ENCODE data around the gene FOXL3.

FOXL3 gene

GRCh38 chr7:260441-261281 is 29.3 kb upstream of the FOXL3 start:
- no peak for TF ChIP-seq MAX (IDR thresholded peaks at IDR 0.05)
- no peak for TF ChIP-seq TEAD4 (IDR thresholded peaks at IDR 0.05)
- TF ChIP-seq NFIC (IDR thresholded peaks at IDR 0.05): no peak
- TF ChIP-seq CEBPB (IDR thresholded peaks at IDR 0.05): no peak
- TF ChIP-seq EP300 (IDR thresholded peaks at IDR 0.05; ENCODE audit: borderline replicate concordance): no peak
- TF ChIP-seq ZBTB7A (IDR thresholded peaks at IDR 0.05; ENCODE audit: low read depth): no peak
- TF ChIP-seq RAD21 (IDR thresholded peaks at IDR 0.05; ENCODE audit: low read depth): no peak
- TF ChIP-seq CREB1 (IDR thresholded peaks at IDR 0.05; ENCODE audit: low read depth): no peak
- no peak for TF ChIP-seq YY1 (IDR thresholded peaks at IDR 0.05; ENCODE audit: low read depth)
- no peak for TF ChIP-seq REST (IDR thresholded peaks at IDR 0.05; ENCODE audit: low read depth)
- TF ChIP-seq TAF1 (IDR thresholded peaks at IDR 0.05; ENCODE audit: low read depth): no peak
- TF ChIP-seq, protein P1, sequence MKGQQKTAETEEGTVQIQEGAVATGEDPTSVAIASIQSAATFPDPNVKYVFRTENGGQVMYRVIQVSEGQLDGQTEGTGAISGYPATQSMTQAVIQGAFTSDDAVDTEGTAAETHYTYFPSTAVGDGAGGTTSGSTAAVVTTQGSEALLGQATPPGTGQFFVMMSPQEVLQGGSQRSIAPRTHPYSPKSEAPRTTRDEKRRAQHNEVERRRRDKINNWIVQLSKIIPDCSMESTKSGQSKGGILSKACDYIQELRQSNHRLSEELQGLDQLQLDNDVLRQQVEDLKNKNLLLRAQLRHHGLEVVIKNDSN (IDR thresholded peaks at IDR 0.05): no peak
- TF ChIP-seq TCF12 (IDR thresholded peaks at IDR 0.05; ENCODE audit: low read depth): no peak
- TF ChIP-seq EGR1 (IDR thresholded peaks at IDR 0.05): no peak
- TF ChIP-seq FOXM1 (IDR thresholded peaks at IDR 0.05; ENCODE audit: borderline replicate concordance, low read depth): no peak

DNA sequence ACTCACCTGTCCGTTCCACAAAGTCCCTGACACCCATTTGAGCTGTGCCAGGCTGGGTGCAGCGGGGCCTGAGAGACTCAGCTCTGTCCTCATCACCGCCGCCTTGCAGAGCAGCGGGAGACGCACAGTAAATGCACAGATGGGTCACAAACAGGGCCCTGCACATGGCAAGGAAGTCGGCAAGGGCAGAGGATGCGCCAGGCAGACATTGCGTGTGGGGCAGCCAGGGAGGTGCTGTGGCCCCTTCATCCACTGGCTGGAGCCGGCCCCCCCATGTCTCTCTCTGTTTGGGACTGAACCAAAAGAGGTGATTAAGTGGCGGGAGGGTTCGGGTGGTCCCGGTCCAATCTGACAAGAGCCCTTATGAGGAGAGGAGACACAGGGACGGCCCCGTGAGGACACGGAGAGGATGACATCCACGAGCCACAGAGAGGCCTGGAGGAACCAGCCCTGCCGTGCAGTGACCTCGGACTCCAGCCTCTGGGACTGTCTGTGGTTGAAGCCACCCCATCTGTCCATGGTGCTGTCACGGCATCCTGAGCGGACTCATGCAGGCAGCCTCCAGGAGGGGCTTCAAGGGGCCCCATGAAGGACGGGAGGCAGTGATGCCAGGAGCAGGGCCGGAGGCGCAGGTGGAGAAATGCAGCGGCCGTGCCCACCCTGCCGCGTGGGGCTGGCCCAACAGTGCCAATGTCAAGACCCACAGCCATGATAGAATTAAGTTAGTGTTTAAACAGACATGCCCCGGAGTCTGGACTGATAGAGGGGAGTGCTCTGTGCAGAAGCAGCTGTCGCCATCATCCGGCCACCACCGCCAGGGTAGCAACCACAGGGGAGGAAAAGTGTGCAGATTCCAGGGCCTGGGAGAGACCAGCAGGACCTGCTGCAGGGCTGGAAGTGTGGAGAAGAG is 28.4 kb upstream of the FOXL3 start:
- TF ChIP-seq EP300 (IDR thresholded peaks at IDR 0.05; ENCODE audit: borderline replicate concordance) (no peak), EGR1 (IDR thresholded peaks at IDR 0.05) (no peak), REST (IDR thresholded peaks at IDR 0.05; ENCODE audit: low read depth) (no peak), ZBTB7A (IDR thresholded peaks at IDR 0.05; ENCODE audit: low read depth) (no peak), YY1 (IDR thresholded peaks at IDR 0.05; ENCODE audit: low read depth) (no peak), RAD21 (IDR thresholded peaks at IDR 0.05; ENCODE audit: low read depth) (no peak), NFIC (IDR thresholded peaks at IDR 0.05) (no peak), FOXM1 (IDR thresholded peaks at IDR 0.05; ENCODE audit: borderline replicate concordance, low read depth) (no peak), CEBPB (IDR thresholded peaks at IDR 0.05) (no peak), TEAD4 (IDR thresholded peaks at IDR 0.05) (no peak), TCF12 (IDR thresholded peaks at IDR 0.05; ENCODE audit: low read depth) (no peak), TAF1 (IDR thresholded peaks at IDR 0.05; ENCODE audit: low read depth) (no peak), CREB1 (IDR thresholded peaks at IDR 0.05; ENCODE audit: low read depth) (no peak), MAX (IDR thresholded peaks at IDR 0.05) (no peak)
- TF ChIP-seq, protein P1 (IDR thresholded peaks at IDR 0.05): no peak

DNA sequence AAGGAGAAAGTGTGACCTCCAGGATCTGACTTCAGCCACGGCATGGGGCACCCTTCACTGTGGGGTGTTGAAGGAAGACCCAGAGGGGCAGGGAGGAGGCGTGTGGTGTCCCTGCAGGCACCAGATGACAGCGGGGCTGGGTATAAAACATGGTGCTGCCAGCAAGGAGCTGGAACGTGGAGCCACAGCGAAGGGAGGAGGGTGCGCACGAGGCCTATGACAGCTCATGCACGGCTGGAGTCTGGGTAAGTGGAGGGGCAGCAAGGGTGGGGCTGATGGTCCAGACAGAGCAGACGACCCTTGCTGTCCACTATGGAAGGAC is 27.8 kb upstream of the FOXL3 start:
- TF ChIP-seq RAD21 (IDR thresholded peaks at IDR 0.05; ENCODE audit: low read depth) (no peak), ZBTB7A (IDR thresholded peaks at IDR 0.05; ENCODE audit: low read depth) (no peak), EGR1 (IDR thresholded peaks at IDR 0.05) (no peak), TCF12 (IDR thresholded peaks at IDR 0.05; ENCODE audit: low read depth) (no peak), TAF1 (IDR thresholded peaks at IDR 0.05; ENCODE audit: low read depth) (no peak), REST (IDR thresholded peaks at IDR 0.05; ENCODE audit: low read depth) (no peak), TEAD4 (IDR thresholded peaks at IDR 0.05) (no peak)
